ENCODE data around the gene PRR5.
A peak's percentile ranks its signal among the peaks of the same experiment; 100 is the strongest.

PRR5 gene

DNA sequence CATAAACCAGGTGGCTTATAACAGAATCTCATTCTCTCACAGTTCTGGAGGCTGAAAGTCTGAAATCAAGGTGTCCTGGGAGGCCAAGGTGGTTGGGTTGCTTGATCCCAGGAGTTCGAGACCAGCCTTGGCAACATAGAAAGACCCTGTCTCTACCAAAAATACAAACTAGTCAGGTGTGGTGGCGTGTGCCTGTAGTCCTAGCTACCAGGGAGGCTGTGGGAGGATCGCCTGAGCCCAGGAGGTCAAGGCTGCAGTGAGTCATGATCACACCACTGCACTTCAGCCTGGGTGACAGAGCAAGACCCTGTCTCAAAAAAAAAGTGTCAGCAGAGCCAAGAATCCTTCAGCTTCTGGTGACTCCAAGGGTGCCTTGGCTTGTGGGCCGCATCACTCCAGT, 8.9 kb upstream of the PRR5 start:
- no peak for DNase-seq (ENCODE audit: low read depth in 2 of 2)

DNA sequence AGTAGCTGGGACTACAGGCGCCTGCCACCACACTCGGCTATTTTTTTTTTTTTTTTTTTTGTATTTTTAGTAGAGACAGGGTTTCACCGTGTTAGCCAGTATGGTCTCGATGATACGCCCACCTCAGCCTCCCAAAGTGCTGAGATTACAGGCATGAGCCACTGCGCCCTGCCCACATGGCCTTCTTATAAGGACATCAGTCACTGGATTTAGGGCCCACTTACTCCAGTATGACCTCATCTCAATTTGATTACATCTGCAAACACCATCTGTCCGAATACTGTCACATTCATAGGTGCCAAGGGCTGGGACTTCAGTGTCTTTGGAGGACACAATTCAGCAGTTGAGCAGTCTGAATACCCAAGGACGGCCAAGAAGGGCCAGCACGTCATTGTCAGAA, 8.2 kb upstream of the PRR5 start:
- DNase-seq (ENCODE audit: low read depth in 2 of 2) = no peak

- peak; percentile 82 to 84 for DNase-seq (ENCODE audit: low read depth in 2 of 2)
These were observed 4.4 kb upstream of the PRR5 start for GRCh38 chr22:44697423-44698141.

DNA sequence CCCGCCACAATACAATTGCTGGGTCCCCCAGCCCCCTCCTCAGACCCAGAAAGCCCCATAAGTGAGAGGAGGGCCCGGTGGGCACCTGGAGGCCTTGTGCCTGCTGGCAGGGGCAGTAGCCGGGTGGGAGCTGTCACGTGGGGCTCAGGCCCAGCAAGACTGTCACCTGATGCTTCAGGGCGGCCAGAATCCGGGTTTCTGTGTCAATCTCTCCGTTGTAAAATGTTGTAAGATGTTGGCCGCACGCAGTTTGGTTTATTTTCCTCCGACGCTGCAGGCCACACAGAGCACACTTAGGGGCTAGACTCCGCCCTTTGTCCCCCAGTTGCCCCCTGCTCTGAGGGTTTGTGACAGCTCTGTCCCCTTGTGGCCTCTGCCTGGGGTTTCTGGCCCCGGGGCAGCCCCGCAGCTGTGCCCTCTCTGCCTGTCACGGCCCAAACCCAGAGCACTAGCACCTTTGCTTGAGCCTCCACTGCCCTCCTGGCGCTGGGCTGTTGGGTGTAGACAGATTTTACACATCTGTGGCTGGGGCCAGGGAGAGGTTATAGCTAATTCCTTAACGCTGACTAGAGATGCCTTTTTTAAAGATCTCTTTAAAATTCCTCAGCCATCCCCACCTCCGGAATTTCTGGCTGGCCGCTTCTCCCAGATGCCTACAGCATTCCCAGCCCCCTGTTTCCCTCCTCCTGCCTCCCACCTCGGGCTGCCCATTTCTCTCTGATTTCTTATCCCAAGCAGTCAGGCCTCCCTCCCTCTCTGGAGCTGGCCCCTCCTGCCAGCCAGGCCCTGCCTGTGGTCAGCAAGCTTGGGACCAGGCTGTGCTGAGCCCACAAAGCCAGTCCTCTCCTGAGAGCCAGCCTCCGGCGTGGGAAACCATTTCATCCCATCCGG, 3.2 kb upstream of the PRR5 start:
- DNase-seq (ENCODE audit: low read depth in 2 of 2) = no peak

GRCh38 chr22:44700456-44700855, 1.5 kb upstream of the PRR5 start:
- no peak for DNase-seq (ENCODE audit: low read depth in 2 of 2)

GRCh38 chr22:44701187-44701790, 715 bp upstream of the PRR5 start:
- no peak for DNase-seq (ENCODE audit: low read depth in 2 of 2)

DNA sequence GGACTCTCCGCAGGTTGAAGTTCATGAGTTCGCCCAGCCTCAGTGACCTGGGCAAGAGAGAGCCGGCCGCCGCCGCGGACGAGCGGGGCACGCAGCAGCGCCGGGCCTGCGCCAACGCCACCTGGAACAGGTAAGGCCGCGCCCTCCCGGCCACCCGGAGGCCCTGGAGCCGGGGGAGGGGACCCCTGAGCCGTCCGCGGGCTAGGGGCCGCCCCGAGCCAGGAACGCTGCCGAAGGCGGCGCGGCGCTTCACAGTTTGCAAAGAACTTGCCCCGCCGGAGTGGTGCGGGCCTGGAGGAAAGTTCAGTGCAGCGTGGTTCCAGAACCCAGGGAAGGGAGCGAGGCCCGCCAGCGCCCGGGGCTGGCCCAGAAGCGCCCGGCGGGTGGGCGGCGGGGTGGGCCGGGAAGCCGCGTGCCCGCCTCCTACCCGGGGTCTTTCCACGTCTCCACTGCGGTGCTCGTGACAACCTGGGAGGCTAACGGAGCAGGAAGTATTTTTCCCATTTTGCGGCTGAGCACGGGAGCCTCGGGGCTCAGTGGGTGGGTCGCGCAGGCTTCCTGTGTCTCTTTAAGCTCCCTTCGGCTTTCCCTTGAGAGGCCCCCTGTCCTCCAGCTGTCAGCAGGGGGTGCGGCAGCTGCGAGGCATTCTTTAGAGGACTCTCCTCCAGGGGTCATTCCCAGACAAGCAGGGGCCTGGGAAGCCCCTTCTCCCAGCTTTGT, 635 bp downstream of the PRR5 start:
- DNase-seq (ENCODE audit: low read depth in 2 of 2) = no peak

DNA sequence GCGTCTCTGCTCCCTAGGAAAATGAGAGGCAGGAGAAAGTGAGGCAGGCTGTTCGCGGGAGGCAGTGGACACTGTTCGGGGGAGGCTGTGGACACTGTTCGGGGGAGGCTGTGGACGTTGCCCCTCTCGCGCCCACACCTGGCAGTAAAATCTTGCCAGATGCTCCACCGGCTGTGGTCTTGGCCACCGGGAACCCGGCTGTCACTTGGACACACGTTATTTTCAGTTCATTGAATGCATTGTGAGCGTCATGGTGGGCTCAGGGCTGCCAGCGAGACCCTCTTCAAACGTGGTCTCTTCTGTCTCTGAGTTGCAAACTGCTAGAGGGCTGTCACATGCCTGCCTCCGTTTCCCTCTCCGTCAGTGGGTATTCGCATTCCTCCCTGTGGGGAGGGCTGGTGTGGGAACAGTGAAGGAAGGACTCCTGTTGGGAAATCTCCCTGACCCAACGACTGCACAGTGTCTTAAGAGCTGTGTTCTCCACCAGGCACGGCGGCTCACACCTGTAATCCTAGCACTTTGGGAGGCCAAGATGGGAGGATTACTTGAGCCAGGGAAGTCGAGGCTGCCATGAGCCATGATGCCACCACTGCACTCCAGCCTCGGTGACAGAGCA, 1.4 kb downstream of the PRR5 start:
- DNase-seq (ENCODE audit: low read depth in 2 of 2) = no peak

DNA sequence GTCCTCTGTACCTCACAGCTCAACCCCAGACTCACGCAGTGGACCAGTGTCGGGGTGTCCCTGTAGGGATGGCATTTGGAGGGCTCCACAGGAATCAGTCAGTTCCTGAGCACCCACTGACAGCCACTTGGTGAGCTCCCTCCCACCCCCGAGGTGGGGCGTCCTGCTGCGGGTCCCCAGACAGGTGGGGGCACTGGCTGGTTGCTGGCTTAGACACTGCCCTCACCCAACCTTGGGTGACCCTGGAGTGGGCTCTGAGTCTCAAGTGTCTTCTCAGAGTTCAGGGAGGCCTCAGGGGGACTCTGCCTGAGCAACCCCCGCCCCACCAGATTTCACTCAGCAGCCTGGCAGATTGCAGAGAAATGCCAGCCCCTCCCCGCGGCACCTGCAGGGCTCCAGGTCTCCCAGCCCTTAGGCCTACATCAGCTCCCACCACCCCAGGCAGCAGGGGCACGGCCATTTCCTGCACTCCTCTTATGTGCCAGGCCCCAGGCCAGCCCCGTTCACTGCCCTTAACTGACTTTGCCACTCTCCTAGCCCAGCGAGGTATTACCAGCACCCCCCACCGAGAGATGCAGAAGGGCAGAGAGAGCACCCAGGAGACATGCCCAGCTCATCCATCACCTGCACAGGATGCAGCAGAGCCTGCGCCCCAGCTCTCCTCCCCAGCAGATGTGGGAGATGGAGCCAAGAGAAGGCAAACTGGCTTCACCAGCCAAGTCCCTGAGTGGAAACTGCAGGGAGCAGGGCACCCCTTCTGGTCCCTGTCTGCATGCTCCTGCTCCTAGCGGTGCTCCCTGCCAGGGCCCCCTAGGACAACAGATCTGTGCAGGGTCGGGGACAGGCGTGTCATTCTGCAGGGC, 2.4 kb downstream of the PRR5 start:
- DNase-seq (ENCODE audit: low read depth in 2 of 2) = no peak

DNA sequence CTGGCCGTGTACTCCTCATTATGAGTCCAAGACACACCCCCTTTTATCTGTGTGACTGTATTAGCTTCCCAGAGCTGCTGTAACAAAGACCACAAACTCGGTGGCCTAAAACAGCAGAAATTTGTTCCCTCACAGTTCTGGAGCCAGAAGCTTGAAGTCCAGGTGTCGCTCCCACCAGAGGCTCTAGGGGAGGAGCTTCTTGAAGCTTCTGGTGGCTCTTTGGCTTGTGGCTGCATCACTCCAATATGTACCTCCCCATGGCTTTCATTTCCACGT, 3.0 kb downstream of the PRR5 start:
- no peak for DNase-seq (ENCODE audit: low read depth in 2 of 2)

DNA sequence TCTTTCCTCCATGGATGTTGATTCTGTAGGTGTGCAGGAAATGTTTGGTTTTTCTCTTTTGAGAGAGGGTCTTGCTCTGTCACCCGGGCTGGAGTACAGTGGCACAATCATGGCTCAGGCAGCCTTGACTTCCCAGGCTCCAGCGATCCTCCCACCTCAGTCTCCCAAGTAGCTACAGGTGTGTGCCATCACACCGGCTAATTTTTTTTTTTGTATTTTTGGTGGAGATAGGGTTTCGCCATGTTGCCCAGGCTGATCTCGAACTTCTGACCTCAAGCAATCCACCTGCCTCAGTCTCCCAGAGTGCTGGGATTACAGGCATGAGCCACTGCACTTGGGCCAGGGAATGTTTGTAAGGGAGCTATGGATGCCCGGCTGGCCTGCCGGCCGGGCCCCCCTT, 4.5 kb downstream of the PRR5 start:
- DNase-seq (ENCODE audit: low read depth in 2 of 2) = no peak

DNA sequence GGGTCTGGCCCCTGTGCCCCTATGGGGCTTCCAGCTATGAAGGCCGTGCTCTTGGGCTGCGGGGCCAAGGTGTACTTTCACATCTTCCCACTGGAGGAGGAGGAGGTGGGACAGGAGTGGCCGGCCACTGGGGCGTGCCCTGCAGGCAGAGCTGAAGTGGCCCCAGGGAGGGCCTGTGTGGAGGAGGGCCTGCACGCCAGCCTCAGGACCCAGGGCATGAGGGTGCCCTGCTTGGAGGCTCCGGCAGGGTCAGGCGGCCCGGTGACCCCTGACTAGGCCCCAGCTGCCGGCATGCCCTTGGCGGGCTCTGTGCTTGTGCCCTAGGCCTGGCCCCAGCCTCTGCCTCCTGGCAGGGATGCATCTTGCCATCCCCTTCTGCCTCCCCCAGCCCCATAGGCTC, 5.2 kb downstream of the PRR5 start:
- DNase-seq (ENCODE audit: low read depth in 2 of 2) = no peak

- no peak for DNase-seq (ENCODE audit: low read depth in 2 of 2)
These were observed 5.7 kb downstream of the PRR5 start for GRCh38 chr22:44707752-44708151.

DNA sequence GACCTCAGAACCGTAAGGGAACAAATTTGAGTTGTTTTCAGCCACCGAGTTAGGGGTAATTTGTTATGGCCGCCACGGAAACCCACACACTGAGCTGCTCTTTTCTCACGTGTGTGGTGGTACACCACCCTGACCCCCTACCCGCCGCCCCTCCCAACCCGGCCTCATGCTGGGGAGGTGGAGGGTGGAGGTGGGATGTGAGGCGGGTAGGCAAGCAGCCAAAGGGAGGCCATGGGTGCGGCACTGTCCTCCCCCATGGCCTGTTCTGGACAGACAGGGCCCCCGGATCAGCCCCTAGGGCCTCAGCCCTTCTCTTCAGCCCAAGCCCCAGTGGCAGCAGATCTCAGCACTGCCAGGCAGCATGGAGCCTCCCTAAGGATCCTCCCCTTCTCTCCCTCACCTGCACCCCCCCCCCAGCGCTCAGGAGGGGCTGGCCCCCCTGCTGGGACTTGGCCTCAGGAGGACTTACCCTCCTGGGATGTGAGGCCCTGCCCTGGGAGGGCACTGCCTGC, 7.9 kb downstream of the PRR5 start:
- DNase-seq (ENCODE audit: low read depth in 2 of 2) = no peak

DNA sequence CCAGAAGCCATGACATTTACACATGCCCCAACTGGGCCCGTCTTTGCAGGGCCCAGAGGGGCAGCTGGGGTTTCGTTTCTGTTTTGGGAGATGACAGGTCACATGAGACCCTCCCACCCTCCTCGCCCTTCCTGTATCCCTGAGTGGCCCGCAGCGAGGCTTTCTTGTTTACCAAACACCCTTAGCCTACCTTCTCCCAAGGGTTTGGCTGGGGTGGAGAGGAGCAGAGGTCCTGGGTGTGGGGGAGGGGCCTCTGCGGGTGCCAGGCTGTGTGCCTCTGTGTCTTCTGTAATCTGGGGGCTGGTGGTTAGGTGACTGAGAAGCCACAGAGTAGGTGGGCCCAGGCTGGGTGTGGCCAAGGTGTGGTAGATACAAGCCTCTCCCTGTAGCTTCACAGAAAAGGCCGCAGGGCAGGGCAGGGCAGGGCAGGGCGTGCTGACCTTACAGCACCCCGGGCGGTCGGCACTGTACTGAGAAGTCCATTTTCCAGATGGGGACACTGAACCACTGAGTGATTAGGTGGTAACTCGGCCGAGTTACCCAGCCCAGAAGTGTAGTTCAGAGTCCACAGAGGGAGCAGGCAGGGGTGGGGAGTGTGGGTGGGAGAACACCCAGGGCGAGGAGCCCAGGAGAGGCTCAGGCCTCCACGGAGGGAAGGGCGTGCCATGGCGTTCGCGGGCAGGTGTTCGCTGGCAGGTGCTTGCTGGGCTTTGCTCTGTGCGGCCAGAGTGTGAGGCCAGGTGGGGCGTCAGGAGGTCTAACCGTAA, 8.7 kb downstream of the PRR5 start:
- DNase-seq (ENCODE audit: low read depth in 2 of 2) = no peak

DNA sequence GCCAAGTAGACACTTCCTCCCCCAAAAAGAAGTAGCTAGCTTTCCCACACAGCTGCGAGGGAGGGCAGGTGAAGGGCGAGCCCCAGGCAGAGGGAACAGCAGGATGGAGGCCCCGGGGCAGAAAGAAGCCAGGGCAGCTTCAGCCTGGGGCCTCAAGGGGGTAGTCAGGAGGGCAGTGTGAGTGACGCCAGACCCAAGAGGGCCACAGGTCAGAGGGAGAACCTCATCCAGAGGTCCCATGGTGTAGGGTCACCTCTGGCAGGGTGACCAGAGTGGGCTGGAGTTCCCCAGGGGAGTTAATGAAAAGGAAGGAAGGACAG, 9.2 kb downstream of the PRR5 start:
- DNase-seq (ENCODE audit: low read depth in 2 of 2) = no peak

DNA sequence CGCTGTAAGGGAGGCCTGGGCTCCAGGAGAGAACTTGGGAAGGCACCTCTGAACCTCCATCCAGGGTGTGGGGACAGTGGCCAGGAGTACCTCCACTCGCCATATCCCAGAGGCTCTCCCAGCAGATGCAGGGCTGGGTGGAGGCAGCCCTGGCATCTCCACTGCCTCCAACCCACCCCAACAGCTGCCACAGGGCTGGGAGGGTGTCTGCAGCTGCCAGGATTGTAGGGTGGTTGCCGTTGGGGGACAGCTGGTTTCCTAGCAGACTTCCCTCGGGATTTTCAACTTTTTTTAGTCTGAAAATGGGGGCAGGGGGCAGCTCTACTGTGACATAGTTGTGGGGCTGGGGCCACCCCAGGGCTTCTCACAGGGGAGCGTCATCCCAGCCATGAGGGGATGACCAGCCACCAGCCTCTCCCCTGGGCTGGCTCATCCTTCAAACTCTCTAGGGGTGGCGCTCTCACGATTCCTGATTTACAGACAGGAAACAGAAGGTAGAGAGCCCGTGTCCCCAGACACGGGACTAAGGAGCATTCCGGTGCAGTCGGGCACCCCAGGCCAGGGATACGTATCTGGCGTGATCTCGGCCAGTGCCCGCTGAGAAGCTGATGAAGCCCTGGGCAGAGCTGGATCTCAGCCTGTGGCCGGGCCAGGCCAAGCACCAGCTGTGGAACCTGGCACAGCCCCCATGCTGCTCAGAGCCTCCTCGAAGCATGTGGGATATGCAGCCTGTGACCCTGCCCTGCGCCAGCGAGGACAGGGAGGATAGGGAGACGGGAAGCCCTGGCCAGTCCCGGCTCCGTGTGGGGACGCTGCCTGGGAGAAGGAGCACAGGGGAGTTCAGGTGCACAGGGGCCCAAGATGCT, 9.9 kb downstream of the PRR5 start:
- no peak for DNase-seq (ENCODE audit: low read depth in 2 of 2)

- DNase-seq (ENCODE audit: low read depth in 2 of 2) = no peak
These were observed 11.0 kb downstream of the PRR5 start for GRCh38 chr22:44712962-44713361.

- no peak for DNase-seq (ENCODE audit: low read depth in 2 of 2)
These were observed 12.8 kb downstream of the PRR5 start for GRCh38 chr22:44714703-44715350.
